PFSK-1 (cell line): ENCODE results near the gene UNC5C.

Source experiments
- FOXP2 ChIP-seq: optimal IDR thresholded peaks from 2 replicates; pipeline ENCODE3; 2011; ENCODE audit warnings: borderline replicate concordance, control low read depth, inconsistent platforms; ENCODE audit not compliant: insufficient read depth; ENCODE audit errors: extremely low read length, extremely low read depth
- POLR2AphosphoS5 ChIP-seq: IDR thresholded peaks from 2 replicates; pipeline ENCODE4 v1.6.1; 2012; ENCODE audit warnings: low read depth, mild to moderate bottlenecking, control low read depth, low read length, moderate library complexity
- REST ChIP-seq, 2 experiments: IDR thresholded peaks; 2 replicates each; pipeline versions ENCODE4 v1.6.1 to v1.8.0; 2011 to 2012; ENCODE audit warnings: low read depth in 2 of 2, low read length in 2 of 2, control low read depth in 1 of 2, inconsistent platforms in 1 of 2, mild to moderate bottlenecking in 1 of 2, moderate library complexity in 1 of 2; ENCODE audit not compliant: insufficient read depth in 1 of 2
- SIN3A ChIP-seq: IDR thresholded peaks from 2 replicates; pipeline ENCODE4 v1.6.1; 2012; ENCODE audit warnings: mild to moderate bottlenecking, low read length, moderate library complexity, borderline replicate concordance; ENCODE audit not compliant: insufficient read depth
- TAF1 ChIP-seq: IDR thresholded peaks from 2 replicates; pipeline ENCODE4 v1.6.1; 2012; ENCODE audit warnings: low read length, control low read depth, borderline replicate concordance; ENCODE audit not compliant: insufficient read depth

GRCh38 chr4:95167805-95168204 is 381.0 kb downstream of the UNC5C start:
- TF ChIP-seq POLR2AphosphoS5 (no peak), SIN3A (no peak), TAF1 (no peak), REST (IDR thresholded peaks at IDR 0.05; ENCODE audit: insufficient read depth in 1 of 2, low read depth in 2 of 2, low read length in 2 of 2) (no peak), FOXP2 (no peak)
